IPS DF 6.9 (cell line): ENCODE measurements around the gene EIF3J.
"Not testable (repeated sequence)": the region's sequence is repeated elsewhere in the genome, so short reads cannot be mapped to it uniquely, and the experiment has no call there.

Experiments
- DNase-seq: peaks from one replicate; pipeline ENCODE4 v3.0.0-alpha.2; 2013; ENCODE audit warnings: low read depth, low spot score
- H3K27ac ChIP-seq: one replicate; pipeline ENCODE4 v1.5.1; 2013; ENCODE audit warnings: low read length, control low read depth
- H3K27me3 ChIP-seq: 2 replicates; pipeline ENCODE4 v1.6.1; 2013; ENCODE audit warnings: mild to moderate bottlenecking, low read length; ENCODE audit not compliant: control insufficient read depth, insufficient read depth
- H3K36me3 ChIP-seq: 2 replicates; pipeline ENCODE4 v1.6.1; 2013; ENCODE audit warnings: low read length; ENCODE audit not compliant: control insufficient read depth, insufficient read depth
- H3K4me1 ChIP-seq: 2 replicates; pipeline ENCODE4 v1.6.1; 2013; ENCODE audit warnings: low read length; ENCODE audit not compliant: control insufficient read depth, insufficient read depth
- H3K4me3 ChIP-seq: 2 replicates; pipeline ENCODE4 v1.5.1; 2013; ENCODE audit warnings: mild to moderate bottlenecking, low read length
- H3K9me3 ChIP-seq: 2 replicates; pipeline ENCODE4 v1.6.1; 2013; ENCODE audit warnings: low read length, inconsistent platforms; ENCODE audit not compliant: control insufficient read depth, insufficient read depth
- WGBS: extraction: QIAGEN DNeasy Blood & Tissue Kit; methylation state at CpG from one replicate; pipeline ENCODE4 v1.1.7; 2013; ENCODE audit warnings: mixed read lengths, missing lambda C conversion rate; ENCODE audit not compliant: insufficient read length, insufficient coverage; 5-methylcytosine and 5-hydroxymethylcytosine counted together

Gene EIF3J

GRCh38 chr15:44541282-44541958 is 4.5 kb downstream of the EIF3J start:
- no peaks in the 10 kb centered on the region for H3K9me3 ChIP-seq
- no peak for DNase-seq
- H3K4me1 ChIP-seq, result no peaks in the 10 kb centered on the region
- no peaks in the 10 kb centered on the region for H3K27me3 ChIP-seq
- WGBS, result no CpG with 5 or more reads among the region's 4 CpGs
- no peaks in the 10 kb centered on the region for H3K36me3 ChIP-seq
- no peak overlapping the region for H3K4me3 ChIP-seq
- H3K27ac ChIP-seq, result no peak overlapping the region

DNA sequence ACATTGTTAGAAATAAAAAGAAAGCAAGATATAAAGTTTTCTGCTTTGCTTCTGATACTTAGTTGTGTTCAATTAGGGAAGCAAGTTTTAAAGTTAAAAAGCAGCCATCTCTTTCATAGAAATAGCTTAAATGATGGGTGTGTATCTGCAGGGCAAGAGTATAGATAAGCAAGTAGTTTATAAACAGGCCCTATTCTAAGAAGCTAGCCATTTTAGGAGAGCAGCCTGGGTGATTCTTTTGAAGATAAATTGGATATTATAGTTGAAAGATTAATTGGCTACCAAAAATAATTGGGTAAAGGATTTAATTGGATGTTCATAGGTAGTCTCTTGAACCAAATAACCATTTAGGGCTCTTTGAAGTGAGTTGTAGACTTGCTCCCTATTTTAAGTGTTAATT is 5.6 kb downstream of the EIF3J start:
- no peak for DNase-seq
- Histone ChIP-seq H3K36me3 (no peaks in the 10 kb centered on the region), H3K4me1 (no peaks in the 10 kb centered on the region), H3K27me3 (no peaks in the 10 kb centered on the region), H3K9me3 (no peaks in the 10 kb centered on the region), H3K4me3 (no peak overlapping the region), H3K27ac (no peak overlapping the region)

DNA sequence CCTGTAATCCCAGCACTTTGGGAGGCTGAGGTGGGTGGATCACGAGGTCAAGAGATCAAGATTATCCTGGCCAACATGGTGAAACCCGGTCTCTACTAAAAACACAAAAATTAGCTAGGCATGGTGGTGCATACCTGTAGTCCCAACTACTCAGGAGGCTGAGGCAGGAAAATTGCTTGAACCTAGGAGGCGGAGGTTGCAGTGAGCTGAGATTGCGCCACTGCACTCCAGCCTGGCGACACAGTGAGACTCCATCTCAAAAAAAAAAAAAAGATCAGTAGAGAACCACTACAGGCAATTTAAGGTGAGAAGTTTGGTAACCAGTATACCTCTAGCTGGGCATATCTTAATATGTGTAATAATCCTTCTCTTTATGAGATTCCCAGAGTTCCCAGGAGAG is 7.8 kb downstream of the EIF3J start:
- not testable (repeated sequence) for H3K4me3 ChIP-seq, H3K27ac ChIP-seq, DNase-seq, H3K36me3 ChIP-seq, H3K9me3 ChIP-seq, H3K4me1 ChIP-seq, H3K27me3 ChIP-seq
- no CpG with 5 or more reads among the region's 5 CpGs for WGBS

DNA sequence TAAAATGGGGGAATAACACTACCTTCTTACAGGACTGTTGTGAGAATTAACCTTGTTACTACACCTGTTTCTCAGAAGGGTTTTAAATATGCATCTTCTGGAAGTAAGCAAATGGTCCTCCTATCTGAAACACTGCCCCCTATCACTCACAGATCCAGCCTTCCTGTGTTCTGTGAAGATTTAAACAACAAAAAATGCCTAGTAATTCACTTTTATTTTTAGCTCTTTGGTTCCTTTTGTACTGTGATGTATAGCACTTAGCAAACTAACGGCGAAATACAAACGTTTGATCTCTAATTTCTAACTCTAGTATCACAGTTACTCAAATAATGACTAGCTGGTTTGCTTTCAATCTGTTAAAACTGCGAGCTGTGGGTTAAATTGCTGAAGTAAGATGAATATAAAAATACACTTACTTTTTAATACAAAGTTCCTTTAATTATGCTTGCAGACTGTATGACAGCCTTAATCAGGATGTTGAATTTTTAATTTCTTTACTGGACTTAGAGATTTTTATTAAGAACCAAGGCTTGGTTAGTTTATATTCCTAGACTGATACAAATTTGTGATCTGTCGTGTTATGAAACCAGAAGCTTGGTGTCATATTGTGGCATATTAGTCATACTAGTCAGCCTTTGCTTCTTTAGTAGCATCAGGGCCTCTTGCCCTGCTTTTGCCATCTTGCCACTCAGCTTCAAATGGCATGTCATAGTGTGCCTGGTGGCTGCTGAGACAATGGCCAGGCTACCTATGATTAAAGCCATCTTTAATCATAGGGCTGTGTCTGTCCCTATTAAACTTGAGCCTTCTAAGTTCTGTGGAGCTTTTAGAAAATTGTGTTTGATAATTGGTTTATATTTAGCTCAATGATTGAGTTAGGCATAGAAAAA is 9.2 kb downstream of the EIF3J start:
- no peak overlapping the region for H3K4me3 ChIP-seq
- WGBS, result no CpG with 5 or more reads among the region's 5 CpGs
- DNase-seq, result no peak
- no peaks in the 10 kb centered on the region for H3K36me3 ChIP-seq
- H3K4me1 ChIP-seq, result no peaks in the 10 kb centered on the region
- no peaks in the 10 kb centered on the region for H3K27me3 ChIP-seq
- H3K9me3 ChIP-seq, result no peaks in the 10 kb centered on the region
- H3K27ac ChIP-seq, result no peak overlapping the region

GRCh38 chr15:44549152-44549551 is 12.2 kb downstream of the EIF3J start:
- H3K36me3 ChIP-seq, H3K4me1 ChIP-seq, H3K27ac ChIP-seq, H3K9me3 ChIP-seq, H3K4me3 ChIP-seq, H3K27me3 ChIP-seq, DNase-seq: not testable (repeated sequence)
- no CpG with 5 or more reads among the region's 9 CpGs for WGBS

DNA sequence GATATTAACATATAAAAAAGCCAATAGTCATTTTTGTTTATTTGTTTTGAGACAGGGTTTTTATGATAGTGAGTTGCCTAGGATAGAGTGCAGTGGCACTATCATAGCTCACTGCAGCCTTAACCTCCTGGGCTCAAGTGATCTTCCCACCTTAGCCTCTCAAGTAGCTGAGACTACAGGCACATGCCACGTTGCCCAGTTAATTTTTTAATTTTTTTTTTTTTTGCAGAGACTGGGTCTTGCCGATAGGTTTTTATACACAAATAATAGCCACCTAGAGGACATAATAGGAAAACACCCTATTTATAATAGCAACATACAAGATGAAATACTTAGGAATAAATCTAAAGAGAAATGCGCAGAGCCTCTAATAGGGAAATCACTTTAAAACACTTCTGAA is 13.3 kb downstream of the EIF3J start:
- Histone ChIP-seq H3K36me3 (peaks cover 6% of the 10 kb centered on the region; the same call in 1 of the 2 replicates), H3K27ac (no peak overlapping the region), H3K9me3 (no peaks in the 10 kb centered on the region), H3K4me3 (no peak overlapping the region), H3K4me1 (no peaks in the 10 kb centered on the region), H3K27me3 (no peaks in the 10 kb centered on the region)
- WGBS, result no CpG with 5 or more reads among the region's 3 CpGs
- no peak for DNase-seq

GRCh38 chr15:44550734-44551133 is 13.8 kb downstream of the EIF3J start:
- no peak for DNase-seq
- Histone ChIP-seq H3K27ac (no peak overlapping the region), H3K4me1 (no peaks in the 10 kb centered on the region), H3K9me3 (no peaks in the 10 kb centered on the region), H3K36me3 (peaks cover 7% of the 10 kb centered on the region; the same call in 1 of the 2 replicates), H3K4me3 (no peak overlapping the region), H3K27me3 (no peaks in the 10 kb centered on the region)
- no CpG with 5 or more reads among the region's 4 CpGs for WGBS

DNA sequence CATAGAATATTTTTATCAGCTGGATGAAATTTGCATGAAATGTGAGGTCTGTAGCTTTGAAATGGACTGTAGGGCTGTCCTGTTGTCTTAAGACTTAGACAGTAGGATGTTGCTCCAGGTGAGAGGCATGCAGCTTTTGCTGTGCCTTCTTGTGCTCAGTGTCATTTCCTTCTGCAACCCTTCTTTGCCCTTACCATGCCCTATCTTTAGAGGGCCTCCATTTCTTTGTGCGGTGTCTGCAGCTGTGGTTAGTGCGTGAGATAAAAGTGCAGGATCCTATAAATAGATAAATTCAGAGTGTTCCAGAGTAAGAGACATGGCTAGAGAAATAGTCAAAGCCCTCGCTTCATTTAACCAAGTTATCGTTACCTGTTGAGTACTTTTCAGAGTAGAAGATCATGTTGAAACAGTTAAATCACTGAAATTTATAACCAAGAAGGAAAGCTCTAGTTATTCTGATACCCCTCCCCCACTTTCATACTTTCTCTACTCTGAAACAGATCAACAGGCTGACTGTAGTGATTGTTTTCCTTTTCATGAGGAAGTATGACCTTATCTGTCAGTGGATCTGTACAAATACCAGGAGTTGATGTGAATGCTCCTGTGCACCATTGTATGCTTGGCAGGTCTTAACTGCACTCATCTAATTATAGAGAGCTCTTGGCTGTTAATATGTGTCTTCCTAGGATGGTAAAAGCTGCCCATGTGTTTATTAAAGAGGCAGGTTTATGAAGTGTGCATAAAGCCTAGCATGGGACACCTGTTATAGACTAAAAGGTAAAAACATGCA is 18.2 kb downstream of the EIF3J start:
- no peaks in the 10 kb centered on the region for H3K27me3 ChIP-seq
- DNase-seq, result no peak
- H3K4me3 ChIP-seq, result no peak overlapping the region
- no peak overlapping the region for H3K27ac ChIP-seq
- WGBS, result no CpG with 5 or more reads among the region's 4 CpGs
- H3K9me3 ChIP-seq, result no peaks in the 10 kb centered on the region
- H3K36me3 ChIP-seq, result peaks cover 13% of the 10 kb centered on the region; the same call in 1 of the 2 replicates
- no peaks in the 10 kb centered on the region for H3K4me1 ChIP-seq

DNA sequence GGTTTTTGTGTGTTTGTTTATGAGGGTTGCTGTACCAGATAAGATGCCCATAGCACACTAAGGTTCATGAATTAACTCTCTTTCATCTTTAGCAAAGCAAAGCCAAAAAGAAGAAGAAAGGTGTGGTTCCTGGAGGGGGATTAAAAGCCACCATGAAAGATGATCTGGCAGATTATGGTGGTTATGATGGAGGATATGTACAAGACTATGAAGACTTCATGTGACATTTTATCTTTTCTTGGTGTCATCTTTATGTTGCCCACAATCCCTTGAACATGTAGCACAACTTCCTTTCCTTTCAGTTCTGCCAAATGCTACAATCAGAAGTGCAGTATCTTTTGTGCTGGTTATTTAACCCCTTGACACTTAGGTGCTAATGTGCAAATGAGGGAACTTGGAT is 24.0 kb downstream of the EIF3J start:
- not testable (repeated sequence) for DNase-seq, H3K4me3 ChIP-seq
- peaks cover 30% of the 10 kb centered on the region for H3K36me3 ChIP-seq

DNA sequence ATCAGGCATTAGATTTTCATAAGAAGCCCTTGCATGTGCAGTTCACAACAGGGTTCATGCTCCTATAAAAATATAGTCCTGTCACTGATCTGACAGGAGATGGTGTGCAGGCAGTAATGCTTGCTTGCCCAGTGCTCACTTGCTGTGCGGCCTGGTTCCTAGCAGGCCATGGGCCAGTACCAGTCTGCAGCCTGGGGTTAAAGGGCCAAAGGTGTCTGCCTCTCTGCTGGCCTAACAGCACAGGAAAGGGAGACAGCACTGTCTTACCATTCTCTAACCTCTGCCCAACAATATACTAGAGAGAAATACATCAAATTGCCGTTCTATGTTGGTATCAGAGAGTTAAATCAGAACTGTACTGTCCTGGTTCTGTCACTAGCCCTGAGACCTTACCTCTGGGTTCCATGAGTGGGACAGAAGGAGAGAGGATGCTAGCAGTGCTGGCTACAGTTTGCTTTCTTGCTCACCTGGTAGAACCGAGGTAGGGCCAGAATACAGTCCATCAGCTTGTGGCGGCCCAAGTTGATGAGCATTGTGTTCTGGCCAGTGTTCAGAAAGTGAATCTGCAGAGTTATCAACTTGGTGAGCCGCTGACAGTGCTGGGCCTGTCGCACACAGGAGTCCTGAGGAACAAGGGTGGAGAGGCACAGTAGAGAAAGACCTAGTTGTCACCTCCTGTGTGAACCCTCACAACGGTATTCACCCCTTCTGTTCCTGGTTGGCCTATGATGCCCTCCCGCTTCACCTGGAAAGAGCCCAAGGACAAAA is 28.6 kb downstream of the EIF3J start:
- H3K9me3 ChIP-seq, result no peaks in the 10 kb centered on the region
- DNase-seq, result no peak
- no peak overlapping the region for H3K4me3 ChIP-seq
- H3K27ac ChIP-seq, result no peak overlapping the region
- no peaks in the 10 kb centered on the region for H3K27me3 ChIP-seq
- no peaks in the 10 kb centered on the region for H3K4me1 ChIP-seq
- no CpG with 5 or more reads among the region's 8 CpGs for WGBS
- peaks cover 32% of the 10 kb centered on the region for H3K36me3 ChIP-seq

More for the DNA sequence above, 24.0 kb downstream of the EIF3J start:
- not testable (repeated sequence) for H3K27ac ChIP-seq, H3K9me3 ChIP-seq, H3K27me3 ChIP-seq, H3K4me1 ChIP-seq
